GM13977 (cell line): ENCODE results near the gene ARHGAP10.

ENCODE experiments used
- DNase-seq: peaks from one replicate; pipeline ENCODE4 v3.0.0; 2012; ENCODE audit warnings: low spot score
- CTCF ChIP-seq: IDR thresholded peaks from 2 replicates; pipeline ENCODE4 v1.5.1; 2012; ENCODE audit warnings: mild to moderate bottlenecking, control low read depth; ENCODE audit not compliant: insufficient read depth; ENCODE audit errors: extremely low read depth, missing control alignments
- in situ Hi-C: fragments of 300-500 bp; cut with MboI; formaldehyde crosslinking; loops from one replicate; pipeline ENCODE4 v1.12.0; 2022; ENCODE audit warnings: low sequenced_read_pairs, low pct_unique_long_range_greater_than_20kb, mixed read lengths, inconsistent platforms; ENCODE audit not compliant: unreplicated experiment

Gene ARHGAP10

GRCh38 chr4:147975933-147976928 is 244.3 kb downstream of the ARHGAP10 start:
- DNase-seq = no peak
- no peak for TF ChIP-seq CTCF
- in situ Hi-C loops = no loop called here

DNA sequence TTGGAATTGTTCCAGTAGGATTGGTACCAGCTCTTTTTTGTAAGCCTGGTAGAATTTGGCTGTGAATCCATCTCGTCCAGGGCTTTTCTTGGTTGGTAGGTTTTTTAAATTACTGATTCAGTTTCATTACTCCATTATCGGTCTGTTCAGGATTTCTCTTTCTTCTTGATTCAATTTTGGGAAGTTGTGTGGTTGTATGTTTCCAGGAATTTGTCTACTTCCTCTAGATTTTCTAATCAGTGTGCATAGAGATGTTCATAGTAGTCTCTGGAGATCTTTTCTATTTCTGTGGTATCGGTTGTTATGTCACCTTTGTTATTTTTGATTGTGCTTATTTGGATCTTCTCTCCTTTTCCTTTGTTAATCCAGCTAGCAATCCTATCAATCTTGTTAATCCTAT is 248.7 kb downstream of the ARHGAP10 start:
- TF ChIP-seq CTCF = no peak
- no peak for DNase-seq
- in situ Hi-C loops = no loop called here

- in situ Hi-C loops = no loop called here
- DNase-seq = peak; percentile 34
Measured at GRCh38 chr4:147981305-147981704, 249.4 kb downstream of the ARHGAP10 start.

DNA sequence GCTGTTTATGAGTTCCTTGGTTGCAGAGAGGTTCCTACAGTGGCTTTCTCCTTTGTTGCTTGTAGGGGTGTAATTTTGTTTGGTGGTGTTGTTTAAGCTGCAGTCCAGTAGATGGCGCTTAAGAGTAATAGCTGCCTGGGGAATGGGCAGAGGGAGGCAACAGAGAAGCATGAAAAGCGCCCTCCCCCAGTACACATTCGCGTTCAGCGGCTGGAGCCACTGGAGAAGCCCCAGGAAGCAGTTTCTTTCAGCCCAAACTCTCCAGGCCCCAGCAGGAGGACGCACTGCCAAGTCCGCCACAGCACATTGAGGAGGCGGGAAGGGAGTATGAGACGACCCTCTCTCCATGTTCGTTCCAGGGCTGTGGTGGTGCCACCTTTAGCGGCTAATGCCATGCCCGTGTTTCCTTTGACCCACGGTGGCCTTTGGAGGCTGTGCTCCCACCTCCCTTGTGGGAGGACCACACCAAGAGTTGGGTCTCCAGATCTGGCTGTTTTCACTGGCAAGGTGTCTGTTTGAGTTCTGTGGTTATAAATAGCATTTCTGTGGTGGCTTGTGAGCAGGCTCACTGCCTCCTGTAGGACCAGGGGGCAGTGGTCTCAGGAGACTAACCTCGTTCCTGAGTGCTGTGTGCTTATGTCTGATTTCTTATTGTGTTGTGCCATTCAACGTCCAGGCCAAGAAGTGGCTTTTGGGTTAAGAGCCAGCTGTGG is 252.3 kb downstream of the ARHGAP10 start:
- TF ChIP-seq CTCF = peak; percentile 69
- peak; percentile 45 for DNase-seq
- in situ Hi-C loops = no loop called here

More at GRCh38 chr4:147981305-147981704, 249.4 kb downstream of the ARHGAP10 start:
- TF ChIP-seq CTCF = no peak

GRCh38 chr4:147984778-147985138 is 252.9 kb downstream of the ARHGAP10 start:
- TF ChIP-seq CTCF = no peak
- in situ Hi-C loops = no loop called here
- DNase-seq = no peak

- in situ Hi-C loops = no loop called here
Measured at GRCh38 chr4:147985376-147985775, 253.5 kb downstream of the ARHGAP10 start.

More at GRCh38 chr4:147985376-147985775, 253.5 kb downstream of the ARHGAP10 start:
- DNase-seq = no peak
- TF ChIP-seq CTCF = no peak
